Effector CD4-positive, alpha-beta T cell (primary cell): ENCODE data around the gene ICOSLG.
"Not testable (repeated sequence)": the region's sequence is repeated elsewhere in the genome, so short reads cannot be mapped to it uniquely, and the experiment has no call there.

Experiments
- DNase-seq: peaks from one replicate; pipeline ENCODE4 v3.0.0-alpha.2; 2020

Gene ICOSLG

GRCh38 chr21:44220674-44221073, 20.1 kb downstream of the ICOSLG start:
- DNase-seq = not testable (repeated sequence)

- not testable (repeated sequence) for DNase-seq
Measured at GRCh38 chr21:44218461-44218860, 22.3 kb downstream of the ICOSLG start.

GRCh38 chr21:44211978-44212377, 28.8 kb downstream of the ICOSLG start:
- not testable (repeated sequence) for DNase-seq

GRCh38 chr21:44211574-44211973, 29.2 kb downstream of the ICOSLG start:
- DNase-seq = not testable (repeated sequence)

GRCh38 chr21:44207860-44208646, 32.7 kb downstream of the ICOSLG start:
- not testable (repeated sequence) for DNase-seq

GRCh38 chr21:44206698-44207676, 33.8 kb downstream of the ICOSLG start:
- not testable (repeated sequence) for DNase-seq

- DNase-seq = not testable (repeated sequence)
Measured at GRCh38 chr21:44206187-44206586, 34.6 kb downstream of the ICOSLG start.

GRCh38 chr21:44202590-44203299, 38.0 kb downstream of the ICOSLG start:
- DNase-seq = not testable (repeated sequence)

GRCh38 chr21:44199997-44200396, 40.7 kb downstream of the ICOSLG start:
- not testable (repeated sequence) for DNase-seq

- no peak for DNase-seq
Measured at GRCh38 chr21:44199448-44199847, 41.3 kb downstream of the ICOSLG start.

GRCh38 chr21:44197156-44197516, 43.6 kb downstream of the ICOSLG start:
- not testable (repeated sequence) for DNase-seq

GRCh38 chr21:44196212-44197155, 44.3 kb downstream of the ICOSLG start:
- peak; percentile 48 for DNase-seq

- DNase-seq = not testable (repeated sequence)
Measured at GRCh38 chr21:44194888-44195287, 45.9 kb downstream of the ICOSLG start.

- not testable (repeated sequence) for DNase-seq
Measured at GRCh38 chr21:44194451-44194850, 46.3 kb downstream of the ICOSLG start.

- DNase-seq = not testable (repeated sequence)
Measured at GRCh38 chr21:44193108-44193507, 47.6 kb downstream of the ICOSLG start.

- DNase-seq = not testable (repeated sequence)
Measured at GRCh38 chr21:44190349-44191271, 50.1 kb downstream of the ICOSLG start.

GRCh38 chr21:44184862-44185261, 55.9 kb downstream of the ICOSLG start:
- DNase-seq = not testable (repeated sequence)

GRCh38 chr21:44182202-44182601, 58.5 kb downstream of the ICOSLG start:
- not testable (repeated sequence) for DNase-seq

GRCh38 chr21:44181506-44181905, 59.2 kb downstream of the ICOSLG start:
- not testable (repeated sequence) for DNase-seq

GRCh38 chr21:44176127-44176526, 64.6 kb downstream of the ICOSLG start:
- not testable (repeated sequence) for DNase-seq
